Breast epithelium (tissue), 4 donors: ENCODE measurements around the gene TEAD1. TPM values are rescaled to one million over a fixed set of nuclear protein-coding genes. Genes with fewer than 3 reads are reported as not detected.

Source experiments
- DNase-seq, 2 donors: peaks; one replicate each; pipeline ENCODE4 v3.0.0-alpha.2; 2019; ENCODE audit warnings: low spot score in 2 of 2
- H3K27ac ChIP-seq, 2 donors: fragments of 200-600 bp; sonication (generic) in 1 of 2; one replicate each; pipeline ENCODE4 v1.5.1; 2016 to 2019; ENCODE audit warnings: mild to moderate bottlenecking in 1 of 2
- H3K27me3 ChIP-seq, 2 donors: fragments of 200-600 bp; sonication (generic) in 1 of 2; one replicate each; pipeline versions ENCODE4 v1.5.1 to v1.6.0; 2017 to 2019; ENCODE audit warnings: control low read depth in 1 of 2, mild to moderate bottlenecking in 1 of 2
- H3K36me3 ChIP-seq: fragments of 200-600 bp; one replicate; pipeline ENCODE4 v1.5.1; 2019
- H3K4me1 ChIP-seq, 2 donors: fragments of 200-600 bp; sonication (generic); one replicate each; pipeline ENCODE4 v1.5.1; 2016 to 2019; ENCODE audit warnings: control low read depth in 1 of 2
- H3K4me3 ChIP-seq, 3 donors: fragments of 200-600 bp; sonication (generic); 1 replicate in 2 of 3; 2 replicates in 1 of 3; pipeline ENCODE4 v1.5.1; 2016 to 2019; ENCODE audit warnings: mild to moderate bottlenecking in 3 of 3, moderate library complexity in 2 of 3
- H3K9me3 ChIP-seq, 2 donors: fragments of 200-600 bp; sonication (generic) in 1 of 2; one replicate each; pipeline ENCODE4 v1.5.1; 2016 to 2019; ENCODE audit warnings: control low read depth in 1 of 2
- CTCF ChIP-seq, 3 donors: fragments of 450-650 bp; IDR thresholded peaks; one replicate each; pipeline ENCODE4 v1.5.1; 2016 to 2017; ENCODE audit warnings: antibody characterized with exemption in 3 of 3, mild to moderate bottlenecking in 3 of 3, moderate library complexity in 3 of 3
- POLR2A ChIP-seq: fragments of 450-650 bp; IDR thresholded peaks from one replicate; pipeline ENCODE4 v1.6.1; 2016; ENCODE audit warnings: antibody characterized with exemption, mild to moderate bottlenecking, moderate library complexity
- POLR2AphosphoS5 ChIP-seq, 3 donors: sonication (generic); formaldehyde crosslinking; IDR thresholded peaks; one replicate each; pipeline ENCODE4 v1.6.1; 2017; ENCODE audit warnings: antibody characterized with exemption in 3 of 3
- intact Hi-C: fragments of 100-400 bp; cut with DNase I; formaldehyde crosslinking; loops from one replicate; pipeline ENCODE4 v1.15.1; 2023; ENCODE audit warnings: low total_unique reads
- total RNA-seq, 3 donors: library from RNA; depleted of rRNA; stranded (reverse); fragments of >200 nt; gene quantifications; one replicate each; pipeline ENCODE4 v1.1.0, GENCODE V29; 2016

The TEAD1 gene
- total RNA-seq, 3 donors from 2014 or later, result 67.8 to 110 (median 80.1) TPM

DNA sequence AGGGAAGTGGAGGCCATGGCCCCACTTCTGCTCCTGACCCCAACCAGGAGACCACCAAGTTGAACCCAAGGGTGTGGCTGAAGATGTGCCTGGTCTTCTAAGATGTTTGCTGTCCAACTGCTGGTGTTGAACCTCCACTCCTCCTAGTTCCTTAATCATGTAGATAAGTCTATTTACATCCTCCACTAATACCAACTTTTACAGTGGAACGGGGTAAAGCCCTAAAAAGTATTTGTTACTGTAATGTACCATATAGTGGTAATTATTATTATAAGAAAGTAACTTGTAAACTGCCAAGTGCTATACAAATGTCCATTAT lies 315.9 kb downstream of the TEAD1 start:
- Histone ChIP-seq H3K9me3 (no peaks in the 10 kb centered on the region), H3K4me1 (no peaks in the 10 kb centered on the region), H3K27me3 (no peaks in the 10 kb centered on the region), H3K27ac (no peak overlapping the region), H3K4me3 (no peak overlapping the region), H3K36me3 (no peaks in the 10 kb centered on the region)
- intact Hi-C loops, result no loop called here
- no peak for DNase-seq
- TF ChIP-seq POLR2A (no peak), CTCF (IDR thresholded peaks at IDR 0.05) (no peak), POLR2AphosphoS5 (IDR thresholded peaks at IDR 0.05) (no peak)

- no peak for TF ChIP-seq CTCF (IDR thresholded peaks at IDR 0.05)
- no peak for TF ChIP-seq POLR2AphosphoS5 (IDR thresholded peaks at IDR 0.05)
- TF ChIP-seq POLR2A, result no peak
- no peak for DNase-seq
- no peaks in the 10 kb centered on the region for H3K9me3 ChIP-seq
- intact Hi-C loops, result no loop called here
- H3K36me3 ChIP-seq, result no peaks in the 10 kb centered on the region
- no peaks in the 10 kb centered on the region for H3K27me3 ChIP-seq
- no peak overlapping the region for H3K27ac ChIP-seq
- no peak overlapping the region for H3K4me3 ChIP-seq
- no peaks in the 10 kb centered on the region for H3K4me1 ChIP-seq
Observed at GRCh38 chr11:12991426-12991825, 317.2 kb downstream of the TEAD1 start.

GRCh38 chr11:12993626-12994025 lies 319.4 kb downstream of the TEAD1 start:
- TF ChIP-seq POLR2AphosphoS5 (IDR thresholded peaks at IDR 0.05) (no peak), CTCF (IDR thresholded peaks at IDR 0.05) (no peak), POLR2A (no peak)
- intact Hi-C loops, result no loop called here
- no peak overlapping the region for H3K27ac ChIP-seq
- no peaks in the 10 kb centered on the region for H3K9me3 ChIP-seq
- DNase-seq, result no peak
- no peaks in the 10 kb centered on the region for H3K27me3 ChIP-seq
- no peaks in the 10 kb centered on the region for H3K4me1 ChIP-seq
- no peaks in the 10 kb centered on the region for H3K36me3 ChIP-seq
- no peak overlapping the region for H3K4me3 ChIP-seq
